HepG2 (cell line): ENCODE data around the gene LEPROT. TPM values are rescaled to one million over a fixed set of nuclear protein-coding genes. Genes with fewer than 3 reads are reported as not detected.

Source experiments
- ATF1 ChIP-seq: IDR thresholded peaks from 2 replicates; pipeline ENCODE4 v1.6.1; 2016; ENCODE audit warnings: mild to moderate bottlenecking, control low read depth
- CC2D1A ChIP-seq: sonication (generic); formaldehyde crosslinking; IDR thresholded peaks from 2 replicates; pipeline ENCODE4 v1.8.1; 2023; ENCODE audit warnings: mild to moderate bottlenecking, missing genetic modification reagents
- CEBPG ChIP-seq: IDR thresholded peaks from 2 replicates; pipeline ENCODE4 v1.6.1; 2016
- JDP2 ChIP-seq: sonication (generic); formaldehyde crosslinking; IDR thresholded peaks from 2 replicates; pipeline ENCODE4 v1.8.1; 2022; ENCODE audit warnings: missing genetic modification reagents, borderline replicate concordance
- NCOA5 ChIP-seq: sonication (generic); formaldehyde crosslinking; IDR thresholded peaks from 2 replicates; pipeline ENCODE4 v1.4.0; 2020; ENCODE audit warnings: missing genetic modification reagents
- THYN1 ChIP-seq: sonication (generic); formaldehyde crosslinking; IDR thresholded peaks from 2 replicates; pipeline ENCODE4 v1.8.1; 2023; ENCODE audit warnings: low read depth, mild to moderate bottlenecking, moderate library complexity, missing genetic modification reagents, borderline replicate concordance
- ZNF329 ChIP-seq: sonication (generic); formaldehyde crosslinking; IDR thresholded peaks from 2 replicates; pipeline ENCODE4 v1.9.0; 2021; ENCODE audit warnings: low read depth, mild to moderate bottlenecking, missing genetic modification reagents
- ZNF383 ChIP-seq: sonication (generic); formaldehyde crosslinking; IDR thresholded peaks from 2 replicates; pipeline ENCODE4 v1.4.0; 2020; ENCODE audit warnings: missing genetic modification reagents, mild to moderate bottlenecking, borderline replicate concordance
- ZNF720 ChIP-seq: sonication (generic); formaldehyde crosslinking; IDR thresholded peaks from 2 replicates; pipeline ENCODE4 v1.4.0; 2020; ENCODE audit warnings: missing genetic modification reagents
- polyA plus RNA-seq, 8 experiments: library from polyadenylated mRNA; depleted of rRNA in 3 of 8; stranded (reverse) in 7 of 8; unstranded in 1 of 8; fragments of >200 nt; fragmentation: Illumina TruSeq in 4 of 8; extraction: Trizol in 4 of 8; gene quantifications; 2 replicates each; pipeline versions ENCODE4 v1.2.1 to v1.2.3, GENCODE V29; 2011 to 2016; ENCODE audit warnings: low read depth in 4 of 8, missing spikeins in 1 of 8, mixed read lengths in 1 of 8; ENCODE audit not compliant: insufficient read depth in 1 of 8
- total RNA-seq, 5 experiments: library from RNA; depleted of rRNA; stranded (reverse); fragments of >200 nt; fragmentation: Illumina TruSeq; extraction: Trizol; gene quantifications; 2 replicates each; pipeline ENCODE4 v1.2.3, GENCODE V29; 2016; ENCODE audit warnings: low read depth in 1 of 5
- TF ChIP-seq, protein P1 (sequence below): sonication (generic); formaldehyde crosslinking; IDR thresholded peaks from 2 replicates; pipeline ENCODE4 v1.4.0; 2020; ENCODE audit warnings: missing genetic modification reagents, borderline replicate concordance
- TF ChIP-seq, protein P2 (sequence below): sonication (generic); formaldehyde crosslinking; IDR thresholded peaks from 2 replicates; pipeline ENCODE4 v1.8.1; 2023; ENCODE audit warnings: missing genetic modification reagents, inconsistent platforms, borderline replicate concordance
- TF ChIP-seq, protein P3 (sequence below), 2 experiments: sonication (generic) in 1 of 2; formaldehyde crosslinking in 1 of 2; IDR thresholded peaks; 2 replicates each; pipeline versions ENCODE4 v1.4.0 to v1.6.1; 2016 to 2020; ENCODE audit warnings: borderline replicate concordance in 1 of 2, low read depth in 1 of 2, mild to moderate bottlenecking in 1 of 2, missing genetic modification reagents in 1 of 2

The LEPROT gene
- total and polyA plus RNA-seq, 2 of the 13 experiments (the other 11 are each of a cell fraction or from before 2014, with no cell fraction given) = 36.8 to 51.4 TPM

DNA sequence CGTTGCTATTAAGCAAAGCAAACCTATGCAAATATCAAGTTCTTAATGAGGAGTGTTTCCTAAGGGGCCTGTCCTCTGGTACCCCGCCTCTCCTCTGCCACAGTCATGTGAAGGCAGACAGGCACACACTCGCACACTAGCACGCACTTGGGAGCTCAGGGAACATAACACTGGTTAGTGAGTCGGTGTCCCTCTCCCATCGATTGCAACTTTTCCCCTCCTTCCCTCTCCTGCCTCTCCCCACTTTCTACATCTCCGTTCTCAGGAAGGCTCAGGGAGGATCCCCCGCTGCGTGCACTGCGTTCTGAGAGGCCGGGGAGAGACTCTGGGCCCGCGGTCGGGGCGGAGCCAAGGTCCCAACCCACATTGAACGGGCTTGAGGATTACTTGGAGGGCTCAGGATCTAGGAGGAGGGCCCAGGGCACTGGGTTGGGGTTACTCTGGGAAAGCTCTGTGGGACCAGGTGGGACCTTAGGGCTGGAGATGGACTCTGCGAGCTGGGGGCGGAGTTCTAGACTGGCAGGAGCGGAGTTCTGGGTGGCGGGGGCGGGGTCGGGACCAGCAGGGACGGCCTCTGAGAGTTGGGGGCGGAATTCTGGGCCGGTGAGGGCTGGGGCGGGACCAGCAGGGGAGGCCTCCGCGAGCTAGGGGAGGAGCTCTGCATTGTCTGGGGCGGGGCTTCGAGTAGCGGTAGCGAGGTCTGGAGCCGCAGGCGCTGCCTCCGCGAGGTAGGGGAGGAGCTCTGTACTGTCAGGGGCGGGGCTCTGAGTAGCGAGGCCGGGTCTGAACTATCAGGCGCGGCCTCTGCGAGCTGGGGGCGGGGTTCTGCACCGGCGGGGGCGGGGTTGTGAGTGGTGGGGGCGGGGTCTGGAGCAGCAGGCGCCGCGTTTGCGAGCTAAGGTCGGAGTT, 533 bp upstream of the LEPROT start (continued):
- TF ChIP-seq, protein P1, sequence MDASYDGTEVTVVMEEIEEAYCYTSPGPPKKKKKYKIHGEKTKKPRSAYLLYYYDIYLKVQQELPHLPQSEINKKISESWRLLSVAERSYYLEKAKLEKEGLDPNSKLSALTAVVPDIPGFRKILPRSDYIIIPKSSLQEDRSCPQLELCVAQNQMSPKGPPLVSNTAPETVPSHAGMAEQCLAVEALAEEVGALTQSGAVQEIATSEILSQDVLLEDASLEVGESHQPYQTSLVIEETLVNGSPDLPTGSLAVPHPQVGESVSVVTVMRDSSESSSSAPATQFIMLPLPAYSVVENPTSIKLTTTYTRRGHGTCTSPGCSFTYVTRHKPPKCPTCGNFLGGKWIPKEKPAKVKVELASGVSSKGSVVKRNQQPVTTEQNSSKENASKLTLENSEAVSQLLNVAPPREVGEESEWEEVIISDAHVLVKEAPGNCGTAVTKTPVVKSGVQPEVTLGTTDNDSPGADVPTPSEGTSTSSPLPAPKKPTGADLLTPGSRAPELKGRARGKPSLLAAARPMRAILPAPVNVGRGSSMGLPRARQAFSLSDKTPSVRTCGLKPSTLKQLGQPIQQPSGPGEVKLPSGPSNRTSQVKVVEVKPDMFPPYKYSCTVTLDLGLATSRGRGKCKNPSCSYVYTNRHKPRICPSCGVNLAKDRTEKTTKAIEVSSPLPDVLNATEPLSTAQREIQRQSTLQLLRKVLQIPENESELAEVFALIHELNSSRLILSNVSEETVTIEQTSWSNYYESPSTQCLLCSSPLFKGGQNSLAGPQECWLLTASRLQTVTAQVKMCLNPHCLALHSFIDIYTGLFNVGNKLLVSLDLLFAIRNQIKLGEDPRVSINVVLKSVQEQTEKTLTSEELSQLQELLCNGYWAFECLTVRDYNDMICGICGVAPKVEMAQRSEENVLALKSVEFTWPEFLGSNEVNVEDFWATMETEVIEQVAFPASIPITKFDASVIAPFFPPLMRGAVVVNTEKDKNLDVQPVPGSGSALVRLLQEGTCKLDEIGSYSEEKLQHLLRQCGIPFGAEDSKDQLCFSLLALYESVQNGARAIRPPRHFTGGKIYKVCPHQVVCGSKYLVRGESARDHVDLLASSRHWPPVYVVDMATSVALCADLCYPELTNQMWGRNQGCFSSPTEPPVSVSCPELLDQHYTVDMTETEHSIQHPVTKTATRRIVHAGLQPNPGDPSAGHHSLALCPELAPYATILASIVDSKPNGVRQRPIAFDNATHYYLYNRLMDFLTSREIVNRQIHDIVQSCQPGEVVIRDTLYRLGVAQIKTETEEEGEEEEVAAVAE (CRISPR knock-in tag) = no peak
- TF ChIP-seq, protein P2, sequence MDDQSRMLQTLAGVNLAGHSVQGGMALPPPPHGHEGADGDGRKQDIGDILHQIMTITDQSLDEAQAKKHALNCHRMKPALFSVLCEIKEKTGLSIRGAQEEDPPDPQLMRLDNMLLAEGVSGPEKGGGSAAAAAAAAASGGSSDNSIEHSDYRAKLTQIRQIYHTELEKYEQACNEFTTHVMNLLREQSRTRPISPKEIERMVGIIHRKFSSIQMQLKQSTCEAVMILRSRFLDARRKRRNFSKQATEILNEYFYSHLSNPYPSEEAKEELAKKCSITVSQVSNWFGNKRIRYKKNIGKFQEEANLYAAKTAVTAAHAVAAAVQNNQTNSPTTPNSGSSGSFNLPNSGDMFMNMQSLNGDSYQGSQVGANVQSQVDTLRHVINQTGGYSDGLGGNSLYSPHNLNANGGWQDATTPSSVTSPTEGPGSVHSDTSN = no peak
- no peak for TF ChIP-seq CC2D1A (CRISPR knock-in tag)
- TF ChIP-seq ZNF329 (CRISPR knock-in tag) = no peak
- TF ChIP-seq ZNF720 = no peak
- no peak for TF ChIP-seq THYN1
- no peak for TF ChIP-seq ZNF383
- TF ChIP-seq CEBPG = no peak
- TF ChIP-seq ATF1 (CRISPR knock-in tag) = no peak
- no peak for TF ChIP-seq JDP2 (CRISPR knock-in tag)
- TF ChIP-seq NCOA5 (CRISPR knock-in tag) = no peak
- TF ChIP-seq, protein P3, sequence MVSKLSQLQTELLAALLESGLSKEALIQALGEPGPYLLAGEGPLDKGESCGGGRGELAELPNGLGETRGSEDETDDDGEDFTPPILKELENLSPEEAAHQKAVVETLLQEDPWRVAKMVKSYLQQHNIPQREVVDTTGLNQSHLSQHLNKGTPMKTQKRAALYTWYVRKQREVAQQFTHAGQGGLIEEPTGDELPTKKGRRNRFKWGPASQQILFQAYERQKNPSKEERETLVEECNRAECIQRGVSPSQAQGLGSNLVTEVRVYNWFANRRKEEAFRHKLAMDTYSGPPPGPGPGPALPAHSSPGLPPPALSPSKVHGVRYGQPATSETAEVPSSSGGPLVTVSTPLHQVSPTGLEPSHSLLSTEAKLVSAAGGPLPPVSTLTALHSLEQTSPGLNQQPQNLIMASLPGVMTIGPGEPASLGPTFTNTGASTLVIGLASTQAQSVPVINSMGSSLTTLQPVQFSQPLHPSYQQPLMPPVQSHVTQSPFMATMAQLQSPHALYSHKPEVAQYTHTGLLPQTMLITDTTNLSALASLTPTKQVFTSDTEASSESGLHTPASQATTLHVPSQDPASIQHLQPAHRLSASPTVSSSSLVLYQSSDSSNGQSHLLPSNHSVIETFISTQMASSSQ (IDR thresholded peaks at IDR 0.05; ENCODE audit: low read depth) = no peak
- TF ChIP-seq, protein P3 (CRISPR knock-in tag; IDR thresholded peaks at IDR 0.05; ENCODE audit: borderline replicate concordance) = 0 out of 2 replicates have a peak, but pooled peaks have one; percentile 31
